HepG2 (cell line): Measurements from ENCODE around the gene RAB3A. TPM values are rescaled to one million over a fixed set of nuclear protein-coding genes. Genes with fewer than 3 reads are reported as not detected.

ENCODE experiments used
- BORCS8-MEF2B ChIP-seq: sonication (generic); formaldehyde crosslinking; IDR thresholded peaks from 2 replicates; pipeline ENCODE4 v1.8.0; 2022; ENCODE audit warnings: mild to moderate bottlenecking, missing genetic modification reagents
- GFI1 ChIP-seq: sonication (generic); formaldehyde crosslinking; IDR thresholded peaks from 2 replicates; pipeline ENCODE4 v1.5.0; 2020; ENCODE audit warnings: missing genetic modification reagents, mild to moderate bottlenecking, borderline replicate concordance
- IKZF4 ChIP-seq: sonication (generic); formaldehyde crosslinking; IDR thresholded peaks from 2 replicates; pipeline ENCODE4 v1.5.1; 2020; ENCODE audit warnings: borderline replicate concordance, mild to moderate bottlenecking, low read depth, missing genetic modification reagents; ENCODE audit errors: not compliant biosample characterization
- KMT2A ChIP-seq: sonication (generic); formaldehyde crosslinking; IDR thresholded peaks from 2 replicates; pipeline ENCODE4 v1.4.0; 2020; ENCODE audit warnings: missing genetic modification reagents
- NR2F1 ChIP-seq, 2 experiments: fragments of 450-650 bp in 1 of 2; formaldehyde crosslinking in 1 of 2; IDR thresholded peaks; 2 replicates each; pipeline versions ENCODE4 v1.5.0 to v1.6.1; 2016 to 2020; ENCODE audit warnings: mild to moderate bottlenecking in 1 of 2, missing compliant biosample characterization in 1 of 2, missing genetic modification reagents in 1 of 2, moderate library complexity in 1 of 2
- PHF21A ChIP-seq: sonication (generic); formaldehyde crosslinking; IDR thresholded peaks from 2 replicates; pipeline ENCODE4 v1.5.0; 2020; ENCODE audit warnings: mild to moderate bottlenecking, missing genetic modification reagents
- SAP130 ChIP-seq: IDR thresholded peaks from 2 replicates; pipeline ENCODE4 v1.6.1; 2016; ENCODE audit warnings: low read depth
- SP5 ChIP-seq: IDR thresholded peaks from 2 replicates; pipeline ENCODE4 v1.6.1; 2016; ENCODE audit warnings: low read depth, borderline replicate concordance
- STAT5B ChIP-seq: sonication (generic); formaldehyde crosslinking; IDR thresholded peaks from 2 replicates; pipeline ENCODE4 v1.4.0; 2020; ENCODE audit warnings: missing genetic modification reagents
- TBX2 ChIP-seq: sonication (generic); formaldehyde crosslinking; IDR thresholded peaks from 2 replicates; pipeline ENCODE4 v1.5.0; 2020; ENCODE audit warnings: missing genetic modification reagents, mild to moderate bottlenecking, borderline replicate concordance
- UBTF ChIP-seq: sonication (generic); formaldehyde crosslinking; IDR thresholded peaks from 2 replicates; pipeline ENCODE4 v1.4.0; 2020; ENCODE audit warnings: mild to moderate bottlenecking, missing genetic modification reagents
- ZGPAT ChIP-seq: IDR thresholded peaks from 2 replicates; pipeline ENCODE4 v1.6.1; 2016; ENCODE audit warnings: mild to moderate bottlenecking
- ZNF329 ChIP-seq: sonication (generic); formaldehyde crosslinking; IDR thresholded peaks from 2 replicates; pipeline ENCODE4 v1.9.0; 2021; ENCODE audit warnings: low read depth, mild to moderate bottlenecking, missing genetic modification reagents
- ZNF331 ChIP-seq: sonication (generic); formaldehyde crosslinking; IDR thresholded peaks from 2 replicates; pipeline ENCODE4 v1.4.0; 2020; ENCODE audit warnings: missing genetic modification reagents
- ZNF34 ChIP-seq: sonication (generic); formaldehyde crosslinking; IDR thresholded peaks from 2 replicates; pipeline ENCODE4 v1.4.0; 2020; ENCODE audit warnings: mild to moderate bottlenecking, missing genetic modification reagents, borderline replicate concordance
- ZNF350 ChIP-seq: sonication (generic); formaldehyde crosslinking; IDR thresholded peaks from 2 replicates; pipeline ENCODE4 v1.4.0; 2020; ENCODE audit warnings: mild to moderate bottlenecking, low read depth, missing genetic modification reagents, borderline replicate concordance
- ZNF546 ChIP-seq: sonication (generic); formaldehyde crosslinking; conservative IDR thresholded peaks from 2 replicates; pipeline ENCODE4 v1.8.1; 2023; ENCODE audit warnings: mild to moderate bottlenecking, missing genetic modification reagents
- ZNF687 ChIP-seq: sonication (generic); formaldehyde crosslinking; IDR thresholded peaks from 2 replicates; pipeline ENCODE4 v1.5.1; 2020; ENCODE audit warnings: mild to moderate bottlenecking, missing genetic modification reagents, moderate library complexity
- ZNF761 ChIP-seq: sonication (generic); formaldehyde crosslinking; conservative IDR thresholded peaks from 2 replicates; pipeline ENCODE4 v1.4.0; 2020; ENCODE audit warnings: mild to moderate bottlenecking, missing genetic modification reagents
- polyA plus RNA-seq, 8 experiments: library from polyadenylated mRNA; depleted of rRNA in 3 of 8; stranded (reverse) in 7 of 8; unstranded in 1 of 8; fragments of >200 nt; fragmentation: Illumina TruSeq in 4 of 8; extraction: Trizol in 4 of 8; gene quantifications; 2 replicates each; pipeline versions ENCODE4 v1.2.1 to v1.2.3, GENCODE V29; 2011 to 2016; ENCODE audit warnings: low read depth in 4 of 8, missing spikeins in 1 of 8, mixed read lengths in 1 of 8; ENCODE audit not compliant: insufficient read depth in 1 of 8
- total RNA-seq, 5 experiments: library from RNA; depleted of rRNA; stranded (reverse); fragments of >200 nt; fragmentation: Illumina TruSeq; extraction: Trizol; gene quantifications; 2 replicates each; pipeline ENCODE4 v1.2.3, GENCODE V29; 2016; ENCODE audit warnings: low read depth in 1 of 5
- TF ChIP-seq, protein P1 (sequence below): sonication (generic); formaldehyde crosslinking; IDR thresholded peaks from 2 replicates; pipeline ENCODE4 v1.5.0; 2020; ENCODE audit warnings: missing genetic modification reagents

The RAB3A gene
- total and polyA plus RNA-seq, 2 of the 13 experiments (the other 11 are each of a cell fraction or from before 2014, with no cell fraction given): 0.58 to 0.98 TPM

DNA sequence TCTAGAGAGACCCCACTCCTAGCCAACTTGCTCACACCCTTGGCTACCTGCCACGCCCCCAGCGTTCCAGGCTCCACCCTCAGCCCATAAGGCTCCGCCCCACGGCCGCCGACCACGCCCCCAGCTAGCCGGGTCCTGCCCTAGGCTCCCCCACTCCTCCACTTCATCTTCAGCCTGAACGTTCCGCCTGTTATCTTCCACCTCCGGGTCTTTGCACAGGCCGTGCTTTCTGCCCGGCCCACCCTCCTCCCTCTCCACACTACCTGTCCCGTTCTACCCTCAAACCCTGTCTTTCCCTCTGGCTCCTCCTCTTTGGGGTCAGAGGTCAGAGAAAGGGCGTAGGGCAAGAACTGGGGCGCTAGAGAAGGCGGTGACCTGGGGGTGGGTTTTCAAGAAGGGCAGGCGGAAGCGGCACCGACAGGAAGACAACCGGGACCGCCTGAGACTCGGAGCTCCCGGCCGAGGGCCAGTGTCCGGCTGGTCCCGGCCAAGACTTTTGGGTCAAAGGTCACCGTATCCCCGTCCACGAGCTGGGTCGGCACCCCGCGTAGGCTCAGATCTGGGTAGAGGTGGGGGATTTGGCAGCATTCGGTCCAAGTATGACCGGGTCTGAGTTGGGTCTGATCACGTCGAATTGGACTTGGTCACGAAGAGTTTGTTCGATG, 20.1 kb upstream of the RAB3A start (continued):
- TF ChIP-seq UBTF (CRISPR knock-in tag) (0 out of 2 replicates have a peak, but pooled peaks have one; percentile 44), GFI1 (CRISPR knock-in tag) (peak; percentile 31; the same call in 1 of the 2 replicates), ZNF34 (CRISPR knock-in tag) (0 out of 2 replicates have a peak, but pooled peaks have one; percentile 64), BORCS8-MEF2B (CRISPR knock-in tag) (peak; percentile 52), ZNF331 (peak; percentile 49; the same call in 1 of the 2 replicates), ZNF546 (0 out of 2 replicates have a peak, but pooled peaks have one; percentile 34), KMT2A (no peak), STAT5B (CRISPR knock-in tag) (no peak), NR2F1 (CRISPR knock-in tag; IDR thresholded peaks at IDR 0.05) (peak in 1 of 2 experiments; percentile 85), SP5 (CRISPR knock-in tag) (peak; percentile 56), ZNF350 (0 out of 2 replicates have a peak, but pooled peaks have one; percentile 53), ZNF761 (CRISPR knock-in tag) (peak; percentile 78), ZNF329 (CRISPR knock-in tag) (0 out of 2 replicates have a peak, but pooled peaks have one; percentile 25), PHF21A (CRISPR knock-in tag) (peak; percentile 79), ZGPAT (peak; percentile 13; the same call in 1 of the 2 replicates), TBX2 (CRISPR knock-in tag) (peak; percentile 67), SAP130 (CRISPR knock-in tag) (peak; percentile 39; the same call in 1 of the 2 replicates), IKZF4 (peak; percentile 14), ZNF687 (CRISPR knock-in tag) (peak; percentile 86)
- TF ChIP-seq, protein P1, sequence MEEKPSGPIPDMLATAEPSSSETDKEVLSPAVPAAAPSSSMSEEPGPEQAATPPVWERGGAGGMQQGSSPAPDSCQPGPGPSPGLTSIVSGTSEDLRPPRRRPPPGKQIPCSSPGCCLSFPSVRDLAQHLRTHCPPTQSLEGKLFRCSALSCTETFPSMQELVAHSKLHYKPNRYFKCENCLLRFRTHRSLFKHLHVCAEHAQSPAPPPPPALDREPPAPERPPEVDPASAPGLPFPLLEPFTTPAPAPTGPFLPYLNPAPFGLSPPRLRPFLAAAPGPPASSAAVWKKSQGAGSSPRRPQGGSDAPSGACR: peak; percentile 45; the same call in 1 of the 2 replicates
